Suprapubic skin (tissue), 4 donors: ENCODE measurements around the gene TTC38. TPM values are rescaled to one million over a fixed set of nuclear protein-coding genes. Genes with fewer than 3 reads are reported as not detected.
"Not testable (repeated sequence)": the region's sequence is repeated elsewhere in the genome, so short reads cannot be mapped to it uniquely, and the experiment has no call there.

Source experiments
- DNase-seq, 2 donors: peaks; one replicate each; pipeline ENCODE4 v3.0.0-alpha.2; 2019; ENCODE audit warnings: low spot score in 2 of 2
- H3K27ac ChIP-seq: fragments of 200-600 bp; sonication (generic); one replicate; pipeline ENCODE4 v1.5.1; 2019
- H3K27me3 ChIP-seq: fragments of 200-600 bp; sonication (generic); one replicate; pipeline ENCODE4 v1.5.1; 2019
- H3K36me3 ChIP-seq: fragments of 200-600 bp; sonication (generic); one replicate; pipeline ENCODE4 v1.5.1; 2019
- H3K4me1 ChIP-seq: fragments of 200-600 bp; sonication (generic); one replicate; pipeline ENCODE4 v1.5.1; 2019
- H3K4me3 ChIP-seq: fragments of 200-600 bp; sonication (generic); one replicate; pipeline ENCODE4 v1.5.1; 2019; ENCODE audit warnings: mild to moderate bottlenecking
- H3K9me3 ChIP-seq: fragments of 200-600 bp; sonication (generic); one replicate; pipeline ENCODE4 v1.5.1; 2019
- CTCF ChIP-seq, 2 donors: fragments of 200-600 bp in 1 of 2; fragments of 450-650 bp in 1 of 2; sonication (generic) in 1 of 2; IDR thresholded peaks; one replicate each; pipeline ENCODE4 v1.5.1; 2016 to 2019; ENCODE audit warnings: antibody characterized with exemption in 2 of 2, mild to moderate bottlenecking in 1 of 2, moderate library complexity in 1 of 2
- EP300 ChIP-seq: sonication (generic); formaldehyde crosslinking; IDR thresholded peaks from one replicate; pipeline ENCODE4 v1.6.1; 2017; ENCODE audit warnings: antibody characterized with exemption
- POLR2A ChIP-seq, 2 donors: fragments of 450-650 bp; IDR thresholded peaks; one replicate each; pipeline ENCODE4 v1.6.1; 2017; ENCODE audit warnings: antibody characterized with exemption in 2 of 2, mild to moderate bottlenecking in 2 of 2, moderate library complexity in 2 of 2
- POLR2AphosphoS5 ChIP-seq, 3 donors: sonication (generic); formaldehyde crosslinking; IDR thresholded peaks; one replicate each; pipeline ENCODE4 v1.6.1; 2017; ENCODE audit warnings: antibody characterized with exemption in 3 of 3
- WGBS: methylation state at CpG from one replicate; pipeline ENCODE4 v1.1.5; 2018; 5-methylcytosine and 5-hydroxymethylcytosine counted together
- total RNA-seq, 4 donors: library from RNA; depleted of rRNA; stranded (reverse); fragments of >200 nt; gene quantifications; one replicate each; pipeline ENCODE4 v1.1.0, GENCODE V29; 2016

TTC38 gene
- total RNA-seq, 4 donors from 2014 or later: 18.6 to 42.6 (median 35.4) TPM

- Histone ChIP-seq H3K4me1 (no peaks in the 10 kb centered on the region), H3K4me3 (no peak overlapping the region), H3K27ac (no peak overlapping the region), H3K36me3 (no peaks in the 10 kb centered on the region), H3K9me3 (no peaks in the 10 kb centered on the region), H3K27me3 (no peaks in the 10 kb centered on the region)
- TF ChIP-seq CTCF (IDR thresholded peaks at IDR 0.05) (no peak), EP300 (no peak), POLR2AphosphoS5 (IDR thresholded peaks at IDR 0.05) (no peak), POLR2A (IDR thresholded peaks at IDR 0.05) (no peak)
- DNase-seq: no peak
- WGBS: 96% methylated on average over 8 of the region's 8 CpGs
These were observed 44.2 kb downstream of the TTC38 start for GRCh38 chr22:46312056-46312455.

DNA sequence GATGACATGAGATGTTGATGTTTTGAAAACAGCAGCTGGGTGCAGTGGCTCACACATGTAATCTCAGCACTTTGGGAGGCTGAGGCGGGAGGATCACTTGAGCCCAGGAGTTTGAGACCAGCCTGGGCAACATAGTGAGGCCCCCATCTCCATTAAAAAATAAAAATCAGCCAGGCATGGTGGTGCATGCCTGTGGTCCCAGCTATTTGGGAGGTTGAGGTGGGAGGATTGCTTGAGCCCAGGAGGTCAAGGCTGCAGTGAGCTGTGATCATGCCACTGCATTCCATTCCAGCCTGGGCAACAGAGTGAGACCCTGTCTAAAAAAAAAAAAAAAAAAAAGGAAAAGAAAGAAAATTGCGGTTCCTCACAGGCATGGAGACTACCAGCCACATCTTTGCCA is 45.0 kb downstream of the TTC38 start:
- H3K27ac ChIP-seq, H3K36me3 ChIP-seq, H3K27me3 ChIP-seq, H3K9me3 ChIP-seq, H3K4me3 ChIP-seq, DNase-seq, H3K4me1 ChIP-seq: not testable (repeated sequence)
- WGBS: 90% methylated on average over 2 of the region's 2 CpGs

DNA sequence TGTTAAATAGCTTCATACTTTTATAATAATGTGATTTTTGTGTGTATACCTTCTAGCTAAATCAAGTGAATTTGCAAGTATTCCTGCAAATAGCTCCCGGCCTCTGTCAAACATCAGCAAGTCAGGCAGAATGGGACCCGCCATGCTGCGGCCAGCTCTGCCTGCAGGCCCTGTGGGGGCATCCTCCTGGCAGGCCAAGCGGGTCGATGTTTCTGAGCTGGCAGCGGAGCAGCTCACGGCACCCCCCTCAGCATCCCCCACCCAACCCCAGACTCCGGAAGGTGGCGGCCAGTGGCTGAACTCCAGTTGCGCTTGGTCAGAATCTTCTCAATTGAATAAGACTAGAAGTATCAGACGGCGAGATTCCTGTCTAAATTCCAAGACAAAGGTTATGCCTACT is 48.2 kb downstream of the TTC38 start:
- no peaks in the 10 kb centered on the region for H3K36me3 ChIP-seq
- H3K9me3 ChIP-seq: no peaks in the 10 kb centered on the region
- 88% methylated on average over 12 of the region's 12 CpGs for WGBS
- no peak overlapping the region for H3K4me3 ChIP-seq
- H3K27ac ChIP-seq: no peak overlapping the region
- no peaks in the 10 kb centered on the region for H3K4me1 ChIP-seq
- DNase-seq: no peak
- TF ChIP-seq POLR2AphosphoS5 (IDR thresholded peaks at IDR 0.05) (no peak), POLR2A (IDR thresholded peaks at IDR 0.05) (no peak), EP300 (no peak), CTCF (IDR thresholded peaks at IDR 0.05) (no peak)
- no peaks in the 10 kb centered on the region for H3K27me3 ChIP-seq

DNA sequence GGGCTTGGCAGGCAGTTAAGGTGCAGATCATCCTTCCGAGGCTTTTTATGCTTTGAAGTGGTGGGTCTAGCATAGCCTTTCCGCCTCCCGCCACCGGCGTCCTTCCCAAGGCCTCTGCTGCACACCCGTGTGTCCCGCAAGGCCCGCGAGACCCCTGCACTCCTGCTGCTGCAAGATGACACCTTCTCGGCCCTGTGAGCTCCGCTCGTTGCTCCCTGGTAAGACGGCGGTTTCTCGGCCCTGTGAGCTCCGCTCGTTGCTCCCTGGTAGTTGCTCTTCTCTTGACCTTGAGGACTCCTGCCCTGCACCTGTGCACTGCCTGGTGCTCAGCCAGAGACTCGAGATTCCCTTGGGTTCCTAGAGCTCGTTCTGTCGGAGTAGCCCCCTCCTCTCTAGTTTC is 49.8 kb downstream of the TTC38 start:
- TF ChIP-seq CTCF (IDR thresholded peaks at IDR 0.05): no peak
- TF ChIP-seq POLR2AphosphoS5 (IDR thresholded peaks at IDR 0.05): no peak
- no peak for TF ChIP-seq EP300
- no peak for TF ChIP-seq POLR2A (IDR thresholded peaks at IDR 0.05)
- Histone ChIP-seq H3K36me3 (no peaks in the 10 kb centered on the region), H3K4me3 (no peak overlapping the region), H3K27me3 (no peaks in the 10 kb centered on the region), H3K9me3 (no peaks in the 10 kb centered on the region), H3K27ac (no peak overlapping the region), H3K4me1 (no peaks in the 10 kb centered on the region)
- WGBS: 95% methylated on average over 20 of the region's 20 CpGs
- DNase-seq: no peak

DNA sequence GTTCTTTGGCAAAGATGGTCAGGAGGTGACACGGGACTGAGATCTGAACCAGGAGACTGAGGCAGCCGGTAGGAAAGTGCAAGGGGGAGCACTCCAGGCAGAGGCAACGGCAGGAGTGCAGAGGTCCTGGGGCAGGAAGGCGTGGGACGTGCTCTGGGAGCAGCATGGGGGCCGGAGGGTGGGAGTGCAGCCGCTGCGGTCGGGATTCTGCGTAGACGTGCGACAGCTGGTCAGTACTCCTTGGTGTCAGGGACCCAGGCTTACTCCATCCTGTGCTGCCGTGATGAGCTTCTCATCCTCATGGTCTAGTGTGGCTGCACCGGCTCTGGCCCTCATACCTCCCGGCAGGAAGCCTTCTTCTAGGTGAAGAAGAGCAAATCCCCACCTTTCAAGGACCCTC is 50.8 kb downstream of the TTC38 start:
- TF ChIP-seq EP300 (no peak), CTCF (IDR thresholded peaks at IDR 0.05) (no peak), POLR2A (IDR thresholded peaks at IDR 0.05) (no peak), POLR2AphosphoS5 (IDR thresholded peaks at IDR 0.05) (no peak)
- WGBS: 94% methylated on average over 14 of the region's 15 CpGs

DNA sequence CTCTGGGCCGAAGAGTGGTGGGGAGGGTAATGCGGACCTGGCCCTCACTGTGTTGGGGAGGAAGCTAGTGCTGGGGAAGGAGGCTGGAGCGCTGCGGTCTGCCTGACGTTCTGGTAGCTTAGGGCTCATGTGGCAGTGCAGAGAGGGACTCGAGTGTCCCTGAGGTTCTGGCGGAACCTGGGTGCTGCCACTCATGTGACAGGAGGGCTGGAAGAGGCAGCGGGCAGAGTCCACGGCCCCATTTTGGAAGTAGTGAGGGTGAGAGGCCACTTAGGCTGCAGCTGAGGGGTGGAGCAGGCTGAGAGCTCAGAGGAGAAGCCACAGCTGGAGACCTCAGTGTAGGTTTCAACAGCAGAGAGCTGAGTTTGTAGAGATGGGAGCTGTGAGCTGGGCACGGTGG is 51.5 kb downstream of the TTC38 start:
- H3K4me3 ChIP-seq: no peak overlapping the region
- no peaks in the 10 kb centered on the region for H3K36me3 ChIP-seq
- H3K27me3 ChIP-seq: no peaks in the 10 kb centered on the region
- H3K4me1 ChIP-seq: no peaks in the 10 kb centered on the region
- H3K9me3 ChIP-seq: no peaks in the 10 kb centered on the region
- no peak for DNase-seq
- TF ChIP-seq POLR2A (IDR thresholded peaks at IDR 0.05) (no peak), CTCF (IDR thresholded peaks at IDR 0.05) (no peak), EP300 (no peak), POLR2AphosphoS5 (IDR thresholded peaks at IDR 0.05) (no peak)
- no peak overlapping the region for H3K27ac ChIP-seq
- 96% methylated on average over 10 of the region's 10 CpGs for WGBS

More for the DNA sequence above, 50.8 kb downstream of the TTC38 start:
- Histone ChIP-seq H3K4me1 (no peaks in the 10 kb centered on the region), H3K27me3 (no peaks in the 10 kb centered on the region), H3K36me3 (no peaks in the 10 kb centered on the region), H3K9me3 (no peaks in the 10 kb centered on the region), H3K4me3 (no peak overlapping the region), H3K27ac (no peak overlapping the region)
- DNase-seq: no peak
